Measurements from ENCODE around the gene KHNYN. TPM values are rescaled to one million over a fixed set of nuclear protein-coding genes. Genes with fewer than 3 reads are reported as not detected.

Gene KHNYN
- total and polyA plus RNA-seq, 12 donors, result 18.5 to 76.9 (median 45.1) TPM

DNA sequence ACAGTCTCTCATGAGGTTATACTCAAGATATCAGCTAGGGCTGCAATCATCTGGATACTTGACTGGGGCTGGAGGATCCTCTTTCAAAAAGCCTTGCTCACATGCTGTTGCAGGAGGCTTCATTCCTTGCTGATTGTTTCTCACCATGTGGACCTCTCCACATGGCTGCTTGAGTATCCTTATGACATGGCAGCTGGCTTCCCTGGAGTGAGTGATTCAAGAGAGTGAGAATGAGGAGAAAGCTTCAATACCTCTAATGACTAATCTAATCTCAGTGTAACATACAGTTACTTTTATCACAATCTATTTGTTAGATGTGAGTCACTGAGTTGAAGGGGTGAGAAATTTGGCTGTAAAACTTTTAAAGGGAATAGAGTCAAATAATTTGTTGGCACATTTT lies 27.2 kb downstream of the KHNYN start:
- Histone ChIP-seq H3K4me1 (replicated peaks in 1 of 2) (no peaks in the 10 kb centered on the region), H3K9me3 (replicated peaks in 1 of 3) (peaks cover 0 to 7% (median 0%) of the 10 kb centered on the region in 3 donors), H3K27ac (no peak overlapping the region), H3K4me3 (no peak overlapping the region), H3K36me3 (replicated peaks in 1 of 2) (no peaks in the 10 kb centered on the region), H3K27me3 (no peaks in the 10 kb centered on the region)
- intact Hi-C loops (cut with DNase I), result no loop called here
- no peak for DNase-seq
- TF ChIP-seq, protein P1, sequence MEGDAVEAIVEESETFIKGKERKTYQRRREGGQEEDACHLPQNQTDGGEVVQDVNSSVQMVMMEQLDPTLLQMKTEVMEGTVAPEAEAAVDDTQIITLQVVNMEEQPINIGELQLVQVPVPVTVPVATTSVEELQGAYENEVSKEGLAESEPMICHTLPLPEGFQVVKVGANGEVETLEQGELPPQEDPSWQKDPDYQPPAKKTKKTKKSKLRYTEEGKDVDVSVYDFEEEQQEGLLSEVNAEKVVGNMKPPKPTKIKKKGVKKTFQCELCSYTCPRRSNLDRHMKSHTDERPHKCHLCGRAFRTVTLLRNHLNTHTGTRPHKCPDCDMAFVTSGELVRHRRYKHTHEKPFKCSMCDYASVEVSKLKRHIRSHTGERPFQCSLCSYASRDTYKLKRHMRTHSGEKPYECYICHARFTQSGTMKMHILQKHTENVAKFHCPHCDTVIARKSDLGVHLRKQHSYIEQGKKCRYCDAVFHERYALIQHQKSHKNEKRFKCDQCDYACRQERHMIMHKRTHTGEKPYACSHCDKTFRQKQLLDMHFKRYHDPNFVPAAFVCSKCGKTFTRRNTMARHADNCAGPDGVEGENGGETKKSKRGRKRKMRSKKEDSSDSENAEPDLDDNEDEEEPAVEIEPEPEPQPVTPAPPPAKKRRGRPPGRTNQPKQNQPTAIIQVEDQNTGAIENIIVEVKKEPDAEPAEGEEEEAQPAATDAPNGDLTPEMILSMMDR (IDR thresholded peaks at IDR 0.05), result no peak
- TF ChIP-seq POLR2A (IDR thresholded peaks at IDR 0.05), result no peak

DNA sequence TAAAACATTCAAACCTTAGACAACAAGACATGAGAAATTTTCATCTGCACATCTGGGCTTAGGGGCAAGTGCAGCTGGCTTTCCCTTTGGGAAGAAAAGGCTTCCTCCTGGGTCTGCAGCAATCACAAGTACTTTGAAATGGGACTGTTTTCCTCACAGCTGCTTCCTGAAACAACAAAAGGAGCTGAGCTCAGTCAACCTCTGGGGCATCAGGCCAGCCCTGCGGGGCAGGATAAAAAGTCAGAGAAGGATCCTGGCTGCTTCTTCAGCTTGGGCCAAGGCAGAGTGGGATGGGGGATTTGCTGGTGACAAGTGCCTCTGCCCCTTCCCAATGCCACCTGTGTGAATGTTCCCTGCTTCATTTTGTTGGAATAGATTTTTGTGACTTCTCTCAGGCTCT lies 29.0 kb downstream of the KHNYN start:
- WGBS, 4 donors, result 75 to 93% (median 80%) methylated on average over 1 of the region's 1 CpG
- H3K27ac ChIP-seq, result no peak overlapping the region
- H3K4me1 ChIP-seq (replicated peaks in 1 of 2), result no peaks in the 10 kb centered on the region
- no peak for DNase-seq
- H3K36me3 ChIP-seq (replicated peaks in 1 of 2), result no peaks in the 10 kb centered on the region
- no peak overlapping the region for H3K4me3 ChIP-seq
- no peaks in the 10 kb centered on the region for H3K27me3 ChIP-seq
- peaks cover 0 to 7% (median 0%) of the 10 kb centered on the region in 3 donors for H3K9me3 ChIP-seq (replicated peaks in 1 of 3)
- intact Hi-C loops (cut with DNase I), result no loop called here
- TF ChIP-seq, protein P1 (IDR thresholded peaks at IDR 0.05), result no peak
- TF ChIP-seq POLR2A (IDR thresholded peaks at IDR 0.05), result no peak

DNA sequence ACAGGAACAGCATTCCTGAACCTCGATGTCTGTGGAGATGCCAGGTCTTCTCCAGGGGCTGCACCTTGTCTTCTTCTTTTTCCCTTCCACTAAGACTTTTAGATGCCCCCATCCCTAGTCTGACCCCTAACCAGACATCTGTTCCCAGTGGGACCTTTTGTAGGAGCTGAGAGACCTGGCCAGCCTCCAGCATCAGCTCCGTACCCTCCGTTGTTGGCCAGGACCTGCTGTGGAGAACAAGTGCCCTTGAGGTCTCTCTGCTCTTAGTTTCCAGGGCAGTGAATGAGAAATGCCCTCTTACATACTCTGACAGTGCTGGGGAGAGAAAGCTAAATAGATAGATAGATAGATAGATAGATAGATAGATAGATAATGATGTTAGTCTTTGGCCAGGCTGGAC lies 29.6 kb downstream of the KHNYN start:
- no peaks in the 10 kb centered on the region for H3K27me3 ChIP-seq
- no peaks in the 10 kb centered on the region for H3K4me1 ChIP-seq (replicated peaks in 1 of 2)
- H3K4me3 ChIP-seq, result no peak overlapping the region
- 71 to 89% (median 83%) methylated on average over 3 of the region's 3 CpGs for WGBS, 4 donors
- DNase-seq, result no peak
- H3K36me3 ChIP-seq (replicated peaks in 1 of 2), result no peaks in the 10 kb centered on the region
- intact Hi-C loops (cut with DNase I), result no loop called here
- peaks cover 0 to 7% (median 0%) of the 10 kb centered on the region in 3 donors for H3K9me3 ChIP-seq (replicated peaks in 1 of 3)
- TF ChIP-seq POLR2A (IDR thresholded peaks at IDR 0.05), result no peak
- TF ChIP-seq, protein P1 (IDR thresholded peaks at IDR 0.05), result no peak
- no peak overlapping the region for H3K27ac ChIP-seq

DNA sequence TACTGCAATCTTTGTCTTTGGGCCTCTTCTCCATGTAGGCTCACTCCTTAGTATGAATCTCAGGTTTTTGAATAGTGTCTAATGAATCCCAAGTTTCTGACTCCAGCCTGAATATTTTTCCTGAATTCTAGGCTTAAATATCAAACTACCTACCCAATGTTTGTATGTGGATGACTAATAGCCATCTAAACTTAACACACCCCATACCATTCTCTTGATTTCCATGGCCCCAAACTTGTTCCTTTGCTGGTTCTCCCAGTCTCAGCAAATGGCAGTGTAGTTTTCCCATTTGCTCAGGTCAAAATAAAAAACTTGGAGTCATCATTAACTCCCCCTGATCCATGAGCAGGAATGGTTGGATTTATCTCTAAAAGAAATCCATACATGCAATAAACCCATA lies 31.6 kb downstream of the KHNYN start:
- intact Hi-C loops (cut with DNase I), result no loop called here
- no peak overlapping the region for H3K27ac ChIP-seq
- no peaks in the 10 kb centered on the region for H3K27me3 ChIP-seq
- H3K4me1 ChIP-seq (replicated peaks in 1 of 2), result no peaks in the 10 kb centered on the region
- TF ChIP-seq, protein P1 (IDR thresholded peaks at IDR 0.05), result no peak
- TF ChIP-seq POLR2A (IDR thresholded peaks at IDR 0.05), result no peak
- no peaks in the 10 kb centered on the region for H3K36me3 ChIP-seq (replicated peaks in 1 of 2)
- H3K4me3 ChIP-seq, result no peak overlapping the region
- H3K9me3 ChIP-seq (replicated peaks in 1 of 3), result no peaks in the 10 kb centered on the region
- no peak for DNase-seq
